Activated CD4-positive, alpha-beta T cell treated with anti-CD3 and anti-CD28 coated beads, Interleukin-2, amount 50 U/mL, for 48 hours (primary cell): ENCODE measurements around the gene DLK1.

Source experiments
- DNase-seq, 2 experiments: peaks; one replicate each; pipeline ENCODE4 v3.0.0-alpha.2; 2020

DLK1 gene

GRCh38 chr14:100715803-100716202 lies 10.9 kb upstream of the DLK1 start:
- DNase-seq, result no peak

GRCh38 chr14:100717386-100717785 lies 9.3 kb upstream of the DLK1 start:
- no peak for DNase-seq

- DNase-seq, result no peak
Observed at GRCh38 chr14:100719976-100720520, 6.6 kb upstream of the DLK1 start.

- DNase-seq, result no peak
Observed at GRCh38 chr14:100721568-100721967, 5.1 kb upstream of the DLK1 start.

GRCh38 chr14:100722367-100722766 lies 4.3 kb upstream of the DLK1 start:
- no peak for DNase-seq

- DNase-seq, result no peak
Observed at GRCh38 chr14:100723135-100723829, 3.4 kb upstream of the DLK1 start.

GRCh38 chr14:100723830-100724437 lies 2.8 kb upstream of the DLK1 start:
- no peak for DNase-seq

- DNase-seq, result no peak
Observed at GRCh38 chr14:100724536-100724935, 2.2 kb upstream of the DLK1 start.

- no peak for DNase-seq
Observed at GRCh38 chr14:100725587-100726387, 905 bp upstream of the DLK1 start.

GRCh38 chr14:100727086-100727872 lies 587 bp downstream of the DLK1 start:
- DNase-seq, result no peak

GRCh38 chr14:100727873-100728240 lies 1.2 kb downstream of the DLK1 start:
- no peak for DNase-seq

GRCh38 chr14:100728962-100729361 lies 2.3 kb downstream of the DLK1 start:
- DNase-seq, result no peak

- DNase-seq, result no peak
Observed at GRCh38 chr14:100729982-100730381, 3.3 kb downstream of the DLK1 start.

- no peak for DNase-seq
Observed at GRCh38 chr14:100730581-100730980, 3.9 kb downstream of the DLK1 start.

- DNase-seq, result no peak
Observed at GRCh38 chr14:100731011-100731670, 4.4 kb downstream of the DLK1 start.

GRCh38 chr14:100731846-100732765 lies 5.4 kb downstream of the DLK1 start:
- DNase-seq, result no peak

- DNase-seq, result no peak
Observed at GRCh38 chr14:100732766-100733100, 6.0 kb downstream of the DLK1 start.

- DNase-seq, result no peak
Observed at GRCh38 chr14:100733152-100733850, 6.6 kb downstream of the DLK1 start.

- DNase-seq, result no peak
Observed at GRCh38 chr14:100734031-100734990, 7.6 kb downstream of the DLK1 start.
